KMS-11 (cell line): ENCODE results near the gene LAMA1.

Experiments
- H2AFZ ChIP-seq: fragments of 200-600 bp; sonication (generic); 2 replicates; pipeline ENCODE4 v1.6.1; 2016; ENCODE audit warnings: antibody characterized with exemption, mixed run types, low read depth
- H3K27ac ChIP-seq: fragments of 200-600 bp; sonication (generic); 2 replicates; pipeline ENCODE4 v1.6.1; 2016; ENCODE audit warnings: mild to moderate bottlenecking, mixed run types
- H3K27me3 ChIP-seq: fragments of 200-600 bp; sonication (generic); 2 replicates; pipeline ENCODE4 v1.6.1; 2017; ENCODE audit warnings: mild to moderate bottlenecking, low read depth, mixed run types, moderate library complexity; ENCODE audit not compliant: insufficient read depth
- H3K36me3 ChIP-seq: fragments of 200-600 bp; sonication (generic); 2 replicates; pipeline ENCODE4 v1.6.1; 2017; ENCODE audit warnings: mild to moderate bottlenecking, mixed run types; ENCODE audit not compliant: insufficient read depth
- H3K4me1 ChIP-seq: fragments of 200-600 bp; sonication (generic); 2 replicates; pipeline ENCODE4 v1.6.1; 2016; ENCODE audit warnings: mild to moderate bottlenecking, low read depth, mixed run types; ENCODE audit not compliant: poor library complexity, severe bottlenecking
- H3K4me2 ChIP-seq: fragments of 200-600 bp; sonication (generic); 2 replicates; pipeline ENCODE4 v1.7.0; 2016; ENCODE audit warnings: mild to moderate bottlenecking, mixed run types
- H3K4me3 ChIP-seq: fragments of 200-600 bp; sonication (generic); IDR thresholded peaks from 2 replicates; pipeline ENCODE4 v1.6.1; 2017; ENCODE audit warnings: low read depth, low read length, mixed read lengths; ENCODE audit not compliant: insufficient read depth
- H3K79me2 ChIP-seq: fragments of 200-600 bp; sonication (generic); 2 replicates; pipeline ENCODE4 v1.6.1; 2016; ENCODE audit warnings: low read depth, mixed run types; ENCODE audit not compliant: insufficient read depth
- H3K9ac ChIP-seq: fragments of 200-600 bp; sonication (generic); 2 replicates; pipeline ENCODE4 v1.6.1; 2016; ENCODE audit warnings: mild to moderate bottlenecking, mixed run types
- H4K20me1 ChIP-seq: fragments of 200-600 bp; sonication (generic); 2 replicates; pipeline ENCODE4 v1.6.1; 2016; ENCODE audit warnings: mild to moderate bottlenecking, mixed run types; ENCODE audit not compliant: insufficient read depth
- CTCF ChIP-seq: fragments of 200-600 bp; sonication (generic); conservative IDR thresholded peaks from 2 replicates; pipeline ENCODE4 v1.6.1; 2017; ENCODE audit warnings: low read depth, mild to moderate bottlenecking, antibody characterized with exemption, low read length, moderate library complexity, mixed read lengths

The LAMA1 gene

GRCh38 chr18:7028625-7029024 lies 89.0 kb downstream of the LAMA1 start:
- Histone ChIP-seq H2AFZ (no peak overlapping the region), H4K20me1 (no peaks in the 10 kb centered on the region), H3K4me1 (no peaks in the 10 kb centered on the region), H3K4me2 (no peak overlapping the region), H3K27me3 (no peaks in the 10 kb centered on the region), H3K4me3 (no peak overlapping the region), H3K27ac (no peak overlapping the region), H3K9ac (no peak overlapping the region), H3K36me3 (no peaks in the 10 kb centered on the region), H3K79me2 (no peaks in the 10 kb centered on the region)
- no peak for TF ChIP-seq CTCF

- Histone ChIP-seq H3K4me1 (no peaks in the 10 kb centered on the region), H3K79me2 (no peaks in the 10 kb centered on the region), H3K27ac (no peak overlapping the region), H4K20me1 (no peaks in the 10 kb centered on the region), H3K4me3 (no peak overlapping the region), H2AFZ (no peak overlapping the region), H3K36me3 (no peaks in the 10 kb centered on the region), H3K4me2 (no peak overlapping the region), H3K9ac (no peak overlapping the region), H3K27me3 (no peaks in the 10 kb centered on the region)
- TF ChIP-seq CTCF = no peak
Measured at GRCh38 chr18:7025194-7025593, 92.4 kb downstream of the LAMA1 start.

- Histone ChIP-seq H3K27me3 (no peaks in the 10 kb centered on the region), H3K27ac (no peak overlapping the region), H4K20me1 (no peaks in the 10 kb centered on the region)
Measured at GRCh38 chr18:7023581-7023980, 94.0 kb downstream of the LAMA1 start.

GRCh38 chr18:7023063-7023580 lies 94.5 kb downstream of the LAMA1 start:
- no peaks in the 10 kb centered on the region for H3K27me3 ChIP-seq
- no peaks in the 10 kb centered on the region for H3K4me1 ChIP-seq
- H3K9ac ChIP-seq = no peak overlapping the region
- no peak for TF ChIP-seq CTCF
- H3K79me2 ChIP-seq = no peaks in the 10 kb centered on the region
- H3K4me2 ChIP-seq = no peak overlapping the region
- no peak overlapping the region for H3K27ac ChIP-seq
- no peaks in the 10 kb centered on the region for H3K36me3 ChIP-seq
- no peak overlapping the region for H3K4me3 ChIP-seq
- H2AFZ ChIP-seq = no peak overlapping the region
- H4K20me1 ChIP-seq = no peaks in the 10 kb centered on the region

More at GRCh38 chr18:7023581-7023980, 94.0 kb downstream of the LAMA1 start:
- TF ChIP-seq CTCF = no peak
- Histone ChIP-seq H3K36me3 (no peaks in the 10 kb centered on the region), H3K4me2 (no peak overlapping the region), H2AFZ (no peak overlapping the region), H3K9ac (no peak overlapping the region), H3K79me2 (no peaks in the 10 kb centered on the region), H3K4me1 (no peaks in the 10 kb centered on the region), H3K4me3 (no peak overlapping the region)
